HG02870 (cell line): ENCODE measurements around the gene DCXR.
"Not testable (repeated sequence)": the region's sequence is repeated elsewhere in the genome, so short reads cannot be mapped to it uniquely, and the experiment has no call there.

Experiments
- ATAC-seq: cut with Tn5 transposase; IDR thresholded peaks from one replicate; pipeline ENCODE4 v1.9.1; 2021; ENCODE audit warnings: mild to moderate bottlenecking, moderate library complexity; ENCODE audit not compliant: unreplicated experiment

Gene DCXR

DNA sequence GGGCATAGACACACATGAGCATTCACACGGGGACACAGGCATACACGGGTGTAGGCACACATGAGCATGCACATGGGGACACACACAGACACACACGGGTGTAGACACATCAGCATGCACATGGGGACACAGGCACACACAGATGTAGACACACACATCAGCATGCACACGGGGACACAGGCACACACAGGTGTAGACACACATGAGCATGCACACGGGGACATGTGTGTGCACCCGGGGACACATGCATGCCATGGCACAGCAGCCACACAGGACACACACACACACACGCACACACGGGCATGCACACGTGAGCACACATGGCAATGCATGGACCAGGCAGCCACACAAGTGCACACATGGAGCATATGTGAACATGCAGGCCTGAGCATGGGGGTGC lies 5.2 kb upstream of the DCXR start:
- ATAC-seq: no peak

DNA sequence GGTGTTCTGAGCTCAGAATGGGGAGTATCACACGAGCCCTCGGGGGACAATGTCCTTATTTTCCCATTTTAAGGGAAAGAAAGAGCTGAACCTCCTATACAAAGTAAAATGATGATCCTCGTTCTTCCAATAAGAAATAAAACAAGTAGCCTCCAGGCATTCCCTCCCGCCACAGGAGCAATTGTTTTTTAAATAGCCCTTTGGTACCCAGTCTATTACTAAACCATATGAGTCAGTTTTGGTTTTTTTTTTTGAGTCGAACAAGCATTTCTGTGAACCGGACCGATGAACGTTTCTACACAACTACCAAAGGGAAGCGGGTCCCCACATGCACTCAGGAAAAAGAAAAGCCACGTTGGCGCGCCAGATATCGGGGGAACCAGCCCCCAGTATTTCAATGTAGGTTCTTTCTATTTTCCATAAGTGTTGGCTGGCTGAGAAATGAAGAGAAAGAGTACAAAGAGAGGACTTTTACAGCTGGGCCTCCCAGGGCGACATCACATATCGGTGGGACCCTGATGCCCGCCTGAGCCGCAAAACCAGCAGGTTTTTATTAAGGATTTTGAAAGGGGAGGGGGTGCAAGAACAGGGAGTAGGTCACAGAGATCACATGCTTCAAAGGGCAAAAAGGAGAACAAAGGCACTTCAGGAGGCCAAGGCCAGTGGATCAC lies 3.8 kb upstream of the DCXR start:
- ATAC-seq: no peak

DNA sequence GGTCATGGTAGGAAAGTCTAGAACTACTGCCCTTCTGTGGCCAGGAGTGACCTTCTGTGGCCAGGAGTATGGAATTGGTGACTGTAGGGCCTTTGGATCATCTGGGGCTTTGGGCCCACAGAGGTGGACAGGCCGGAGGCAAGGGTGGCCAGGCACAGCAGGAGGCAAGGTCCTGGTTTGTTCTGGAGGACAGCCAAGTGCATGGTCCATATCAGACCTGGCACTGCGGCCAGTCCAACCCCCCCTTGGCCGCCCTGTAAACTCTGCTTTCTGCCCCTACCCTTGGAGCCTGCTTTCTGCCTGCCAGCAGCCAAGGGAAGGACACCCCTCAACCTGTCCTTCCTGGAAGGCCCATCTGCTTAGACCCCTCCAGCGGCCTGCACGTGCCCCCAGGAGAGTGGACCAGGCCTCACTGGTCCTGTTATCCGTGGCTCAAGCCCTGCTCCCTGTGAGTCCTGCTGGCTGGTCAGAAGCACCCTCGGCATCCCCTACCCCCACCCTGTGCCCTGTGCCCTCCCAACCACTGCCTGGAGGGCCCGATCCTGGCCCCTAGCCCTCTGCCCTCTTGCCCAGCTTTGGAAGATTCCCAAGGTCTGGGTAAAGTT lies 2.3 kb upstream of the DCXR start:
- ATAC-seq: no peak

DNA sequence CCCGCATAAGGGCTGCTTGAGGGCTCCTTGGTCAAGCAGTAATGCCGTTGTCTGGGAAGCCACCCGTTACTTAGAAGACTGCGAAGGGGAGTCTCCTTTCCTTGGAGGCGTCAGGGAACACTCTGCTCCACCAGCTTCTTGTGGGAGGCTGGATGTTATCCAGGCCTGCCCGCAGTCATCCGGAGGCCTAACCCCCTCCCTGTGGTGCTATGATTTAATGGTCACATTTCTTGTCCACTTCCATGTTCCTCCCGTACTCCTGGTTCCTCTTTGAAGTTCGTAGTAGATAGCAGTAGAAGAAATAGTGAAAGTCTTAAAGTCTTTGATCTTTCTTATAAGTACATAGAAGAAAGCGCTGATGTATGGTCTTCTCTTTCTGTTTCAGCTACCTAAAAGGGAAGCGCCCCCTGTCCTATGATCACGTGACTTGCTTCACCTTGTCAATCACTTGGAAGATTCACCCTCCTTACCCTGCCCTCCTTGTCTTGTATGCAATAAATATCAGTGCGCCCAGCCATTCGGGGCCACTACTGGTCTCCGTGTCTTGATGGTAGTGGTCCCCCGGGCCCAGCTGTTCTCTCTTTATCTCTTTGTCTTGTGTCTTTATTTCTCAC lies 1.4 kb upstream of the DCXR start:
- not testable (repeated sequence) for ATAC-seq

DNA sequence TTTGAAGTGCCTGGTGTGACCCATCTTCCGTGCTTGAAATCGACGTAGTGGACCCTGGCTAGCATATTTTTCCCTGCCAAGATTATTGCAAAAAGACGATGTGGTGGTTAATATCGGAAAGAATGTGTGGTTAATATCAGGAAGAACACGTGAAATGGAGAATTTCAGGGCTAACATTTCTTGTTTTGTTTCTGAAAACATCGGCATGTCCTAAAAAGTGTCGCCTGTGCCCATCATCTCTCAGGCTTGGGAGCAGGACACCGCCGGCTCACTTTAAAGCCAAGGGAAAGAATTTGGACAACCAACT lies 345 bp upstream of the DCXR start:
- ATAC-seq: no peak

DNA sequence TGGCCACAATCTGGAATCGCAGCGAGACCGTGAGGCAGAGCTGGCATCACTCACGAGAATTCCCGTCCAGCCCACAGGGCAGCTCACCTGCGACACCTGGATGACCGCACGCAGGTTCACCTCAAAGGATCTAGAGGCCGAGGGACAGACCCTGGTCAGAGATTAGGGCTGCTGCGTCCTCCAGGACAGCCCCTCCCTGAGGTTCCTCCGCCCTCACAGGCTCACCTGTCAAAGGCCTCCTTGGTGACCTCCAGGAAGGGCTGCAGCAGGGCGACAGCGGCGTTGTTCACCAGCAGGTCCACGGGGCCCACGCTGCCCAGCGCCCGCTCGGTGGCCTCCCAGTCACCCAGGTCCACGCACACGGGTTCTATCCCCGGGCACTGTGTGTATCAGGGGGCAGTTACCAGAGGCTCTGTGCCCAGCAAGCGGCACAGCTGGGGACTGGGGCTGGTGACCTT lies 834 bp downstream of the DCXR start:
- no peak for ATAC-seq

DNA sequence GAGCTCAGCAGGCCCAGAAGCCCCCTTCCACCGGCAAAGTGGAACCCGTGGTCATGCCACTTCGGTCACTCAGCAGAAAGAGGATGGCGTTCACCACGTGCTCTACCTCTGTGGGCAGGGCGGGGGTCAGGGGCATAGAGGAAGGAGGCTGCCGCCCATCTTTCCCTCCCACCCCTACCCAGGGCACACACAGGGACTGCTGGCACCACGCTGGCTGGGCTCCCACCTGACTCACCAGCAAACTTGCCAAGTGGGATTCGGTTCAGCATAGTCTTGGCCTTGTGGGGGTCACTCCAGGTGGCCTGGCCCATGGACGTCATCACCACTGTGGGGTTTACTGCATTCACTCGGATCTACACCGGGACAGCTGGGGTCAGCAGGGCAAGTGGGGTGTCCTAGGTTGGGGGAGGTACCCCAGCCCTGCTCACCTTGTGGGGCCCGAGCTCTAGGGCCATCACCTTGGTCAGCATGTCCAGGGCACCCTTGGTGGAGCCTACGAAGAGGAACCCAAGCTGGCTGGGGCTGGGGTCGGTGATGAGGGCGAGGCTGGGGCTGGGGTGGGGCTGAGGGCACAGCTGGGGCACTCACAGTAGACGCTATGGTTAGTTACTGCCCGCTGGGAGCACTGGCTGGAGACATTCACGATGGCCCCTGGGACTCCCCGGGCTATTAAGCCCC lies 1.4 kb downstream of the DCXR start:
- no peak for ATAC-seq

DNA sequence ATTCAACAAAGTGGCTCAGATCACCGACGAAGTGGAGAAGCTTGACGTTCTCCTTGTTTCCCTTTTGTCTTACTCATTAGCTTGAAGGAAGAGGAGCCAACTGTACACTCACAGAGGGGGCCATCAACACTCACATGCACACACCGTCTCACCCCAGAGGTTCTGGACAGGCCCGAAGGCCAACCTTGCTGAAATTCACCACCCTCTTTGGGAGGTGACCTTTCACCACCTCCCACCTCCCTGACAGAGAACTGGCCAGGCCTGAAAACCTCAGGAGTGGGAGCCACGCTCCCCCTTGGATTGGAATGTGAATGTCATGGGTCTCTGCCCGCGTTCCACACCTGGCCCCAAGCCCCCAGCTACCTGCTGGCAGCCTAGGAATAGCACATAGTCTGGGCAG lies 2.0 kb downstream of the DCXR start:
- no peak for ATAC-seq

DNA sequence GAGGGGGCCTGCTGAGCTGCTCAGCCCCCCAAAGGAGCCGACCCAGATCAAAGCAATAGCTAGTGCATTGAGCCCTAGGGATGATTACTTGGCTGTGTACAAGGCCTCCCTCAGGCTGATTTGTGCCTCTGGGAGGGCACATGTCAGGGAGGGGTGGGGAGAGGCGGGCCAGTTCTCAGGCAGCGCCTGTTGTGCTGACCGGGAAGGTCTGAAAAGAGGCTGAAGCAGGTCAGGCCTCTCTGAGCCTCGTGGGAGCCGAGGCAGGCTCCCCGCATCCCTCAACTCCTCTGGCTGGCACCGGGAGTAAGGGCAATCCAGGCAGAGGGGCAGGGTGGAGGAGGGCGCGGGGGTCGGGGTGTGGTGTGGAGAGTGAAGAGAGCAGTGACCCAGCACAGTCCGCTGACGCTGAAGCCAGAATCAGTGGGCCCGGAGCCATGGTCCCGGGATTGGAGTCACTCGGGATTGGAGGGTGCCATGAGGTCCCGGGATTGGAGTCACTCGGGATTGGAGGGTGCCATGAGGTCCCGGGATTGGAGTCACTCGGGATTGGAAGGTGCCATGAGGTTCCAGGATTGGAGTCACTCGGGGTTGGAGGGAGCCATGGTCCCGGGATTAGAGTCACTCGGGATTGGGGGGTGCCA lies 3.0 kb downstream of the DCXR start:
- ATAC-seq: no peak

DNA sequence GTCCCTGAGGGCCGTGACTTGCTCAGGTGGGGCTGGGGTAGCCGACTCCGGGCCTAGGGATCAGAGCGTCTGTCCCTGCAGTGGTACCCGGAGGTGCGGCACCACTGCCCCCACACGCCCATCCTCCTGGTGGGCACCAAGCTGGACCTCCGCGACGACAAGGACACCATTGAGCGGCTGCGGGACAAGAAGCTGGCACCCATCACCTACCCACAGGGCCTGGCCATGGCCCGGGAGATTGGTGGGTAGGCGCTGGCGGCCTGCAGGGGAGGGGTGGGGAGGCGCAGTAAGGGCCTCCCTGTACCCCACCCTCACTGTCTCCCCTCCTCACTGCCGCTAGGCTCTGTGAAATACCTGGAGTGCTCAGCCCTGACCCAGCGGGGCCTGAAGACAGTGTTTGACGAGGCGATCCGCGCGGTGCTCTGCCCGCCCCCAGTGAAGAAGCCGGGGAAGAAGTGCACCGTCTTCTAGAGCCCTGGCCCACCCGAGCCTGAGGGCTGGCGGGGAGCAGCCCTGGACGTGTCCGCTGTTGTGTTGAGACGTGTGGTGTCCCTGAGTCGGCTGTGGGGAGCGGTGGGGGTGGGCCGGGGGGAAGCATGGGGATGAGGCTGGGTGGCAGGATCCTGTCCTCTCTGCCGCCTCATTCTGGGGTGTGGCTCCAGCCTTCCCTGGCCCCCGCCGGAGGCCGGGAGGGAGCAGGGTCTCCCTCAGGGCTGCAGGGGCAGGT lies 4.0 kb downstream of the DCXR start:
- ATAC-seq: no peak

DNA sequence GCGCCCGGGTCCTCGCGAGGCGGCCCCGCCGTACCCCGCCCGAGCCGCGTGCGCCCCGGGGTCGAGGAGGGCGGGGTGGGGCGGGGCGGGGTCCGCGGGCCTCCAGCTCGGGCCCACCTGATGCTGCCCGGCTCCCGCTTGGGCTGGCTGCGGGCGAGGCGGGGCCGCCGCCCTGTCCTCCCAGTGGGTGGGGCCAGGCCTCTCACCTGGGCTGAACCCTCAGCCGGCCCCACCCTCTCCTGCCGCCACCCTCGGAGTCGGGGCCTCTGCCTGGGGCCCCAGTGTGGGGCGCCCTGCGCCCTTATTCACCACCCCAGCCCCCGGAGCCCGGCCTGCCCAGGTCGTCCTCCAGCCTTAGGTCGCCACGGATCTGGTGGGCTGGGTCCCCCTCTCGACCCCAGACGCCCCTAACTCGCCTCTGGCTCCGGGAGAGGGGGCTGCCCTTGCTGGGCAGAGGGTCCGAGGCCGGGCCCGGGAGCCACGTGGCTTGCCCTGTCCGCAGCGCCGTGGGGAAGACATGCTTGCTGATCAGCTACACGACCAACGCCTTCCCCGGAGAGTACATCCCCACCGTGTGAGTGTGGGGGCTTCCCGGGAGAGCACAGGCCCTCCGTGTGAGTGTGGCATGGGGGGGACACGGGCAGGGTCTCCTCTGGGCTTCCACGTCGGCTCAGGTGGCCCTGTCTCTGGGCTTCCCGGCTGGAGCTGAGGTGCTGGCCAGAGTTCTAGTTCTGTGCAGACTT lies 5.4 kb downstream of the DCXR start:
- ATAC-seq: no peak

DNA sequence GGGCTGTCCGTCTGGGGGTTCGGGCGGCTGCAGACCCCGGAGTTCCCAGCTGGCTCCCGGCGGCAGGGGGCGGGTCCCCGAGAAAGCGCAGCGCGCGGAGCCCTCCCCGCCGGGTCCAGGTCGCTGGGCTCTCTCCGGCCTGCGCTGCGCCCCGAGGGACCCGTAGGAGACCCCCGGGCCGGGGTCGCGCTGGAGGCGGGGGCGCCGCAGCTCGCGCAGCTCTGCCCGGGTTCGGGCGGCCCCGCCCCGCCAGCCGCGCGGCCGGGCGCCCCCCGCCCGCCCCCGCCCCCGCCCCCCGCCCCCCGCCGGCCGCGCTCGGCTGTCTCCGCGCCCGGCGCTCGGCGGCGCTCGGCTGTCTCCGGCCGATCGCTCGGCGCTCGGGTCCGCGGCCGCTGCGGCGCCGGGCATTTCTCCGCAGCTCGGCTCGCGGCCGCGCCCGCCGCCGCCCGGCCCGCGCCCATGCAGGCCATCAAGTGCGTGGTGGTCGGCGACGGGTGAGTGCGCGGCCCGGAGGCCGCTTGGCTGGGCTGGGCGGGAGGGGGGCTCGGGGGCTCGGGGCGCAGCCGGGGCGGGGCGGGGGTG lies 6.1 kb downstream of the DCXR start, which contains the start of gene RAC3:
Gene RAC3, plus strand, starts transcription at position 376 of the 582 bp plus-strand sequence. Its CDS starts 84 bp downstream, at position 460.
- no peak for ATAC-seq

DNA sequence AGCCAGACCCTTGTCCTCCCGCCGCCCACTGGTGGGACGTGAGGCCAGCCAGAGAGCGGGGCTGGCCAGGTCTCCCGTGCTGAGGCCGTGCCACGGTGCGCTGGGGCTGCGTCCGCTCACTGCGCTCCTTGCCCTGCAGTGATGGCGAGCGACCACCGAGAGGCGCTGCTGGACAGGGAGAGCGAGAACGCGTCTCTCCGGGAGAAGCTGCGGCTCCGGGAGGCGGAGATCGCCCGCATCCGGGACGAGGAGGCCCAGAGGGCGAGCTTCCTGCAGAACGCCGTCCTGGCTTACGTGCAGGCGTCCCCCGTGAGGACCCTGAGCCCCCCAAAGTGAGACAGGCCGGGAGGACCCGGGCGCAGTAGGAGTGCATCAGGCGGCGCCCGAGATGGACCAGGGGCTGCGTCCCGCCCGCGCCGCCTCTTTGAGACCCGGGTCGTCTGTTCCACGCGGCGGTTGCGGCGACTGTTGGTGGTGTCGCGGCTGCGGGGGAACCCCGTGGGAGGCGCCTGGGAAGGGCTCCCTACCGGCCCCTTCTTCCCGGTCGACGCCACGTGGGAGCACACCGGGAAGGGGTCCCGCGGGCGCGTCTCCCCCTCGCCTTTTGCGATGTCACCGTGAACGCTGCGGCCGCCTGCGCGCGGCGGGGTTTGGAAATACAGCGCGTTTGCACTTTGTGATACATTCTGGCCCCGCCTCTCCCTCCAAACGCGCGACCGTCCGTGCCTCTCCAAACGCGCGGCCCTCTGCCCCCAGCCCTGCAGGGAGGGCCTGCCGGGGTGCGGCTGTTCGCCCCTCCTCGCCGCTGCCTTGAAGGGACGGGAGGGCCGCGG lies 6.8 kb downstream of the DCXR start:
- no peak for ATAC-seq

DNA sequence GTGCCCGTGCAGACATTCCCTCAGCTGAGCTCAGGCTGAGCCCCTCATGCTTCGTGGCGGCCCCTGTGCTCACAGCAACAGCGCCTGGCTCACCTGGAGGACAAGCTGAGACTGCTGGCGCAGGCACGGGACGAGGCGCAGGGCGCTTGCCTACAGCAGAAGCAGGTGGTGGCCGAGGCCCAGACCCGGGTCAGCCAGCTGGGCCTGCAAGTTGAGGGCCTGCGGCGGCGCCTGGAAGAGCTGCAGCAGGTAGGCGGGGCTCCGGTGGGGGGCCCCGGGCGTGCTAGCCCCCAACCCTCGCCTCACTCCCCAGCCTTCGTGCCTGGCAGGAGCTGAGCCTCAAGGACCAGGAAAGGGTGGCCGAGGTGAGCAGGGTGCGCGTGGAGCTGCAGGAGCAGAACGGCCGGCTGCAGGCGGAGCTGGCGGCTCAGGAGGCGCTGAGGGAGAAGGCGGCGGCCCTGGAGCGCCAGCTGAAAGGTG lies 7.5 kb downstream of the DCXR start:
- no peak for ATAC-seq

DNA sequence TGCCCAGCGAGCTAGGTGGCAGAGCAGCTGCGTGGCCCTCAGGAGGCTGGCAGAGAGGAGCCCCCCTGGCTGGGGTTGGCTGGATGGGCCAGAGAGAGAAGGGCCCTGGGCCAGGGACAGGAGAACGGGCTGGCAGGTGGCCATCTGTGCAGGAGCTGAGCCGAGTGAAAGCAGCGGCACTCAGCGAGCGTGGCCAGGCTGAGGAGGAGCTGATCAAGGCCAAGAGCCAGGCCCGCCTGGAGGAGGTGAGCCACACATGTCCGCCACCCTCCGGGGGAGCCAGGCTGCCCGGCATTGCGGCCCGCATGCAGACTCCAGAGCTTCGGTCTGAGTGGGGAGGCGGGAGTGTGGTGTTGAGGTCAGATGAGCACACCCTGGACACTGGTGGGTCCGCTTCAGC lies 8.1 kb downstream of the DCXR start:
- ATAC-seq: no peak

DNA sequence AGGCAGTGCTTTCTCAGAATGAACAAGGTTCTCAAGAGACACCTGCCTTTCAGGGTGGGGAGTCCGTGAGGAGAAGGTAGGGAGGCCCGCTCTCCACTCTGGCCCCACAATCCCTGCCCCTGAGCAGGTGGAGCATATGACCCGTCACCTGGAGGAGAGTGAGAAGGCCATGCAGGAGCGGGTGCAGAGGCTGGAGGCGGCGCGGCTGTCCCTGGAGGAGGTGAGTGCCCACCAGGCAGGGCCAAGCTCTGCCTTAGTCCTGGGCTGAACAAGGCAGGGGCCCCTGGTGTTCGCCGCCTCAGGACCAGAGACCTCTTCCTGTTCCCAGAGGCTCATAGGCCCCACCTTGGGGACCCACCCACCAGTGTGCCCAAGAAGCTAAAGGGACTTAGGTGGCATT lies 8.5 kb downstream of the DCXR start:
- ATAC-seq: no peak

DNA sequence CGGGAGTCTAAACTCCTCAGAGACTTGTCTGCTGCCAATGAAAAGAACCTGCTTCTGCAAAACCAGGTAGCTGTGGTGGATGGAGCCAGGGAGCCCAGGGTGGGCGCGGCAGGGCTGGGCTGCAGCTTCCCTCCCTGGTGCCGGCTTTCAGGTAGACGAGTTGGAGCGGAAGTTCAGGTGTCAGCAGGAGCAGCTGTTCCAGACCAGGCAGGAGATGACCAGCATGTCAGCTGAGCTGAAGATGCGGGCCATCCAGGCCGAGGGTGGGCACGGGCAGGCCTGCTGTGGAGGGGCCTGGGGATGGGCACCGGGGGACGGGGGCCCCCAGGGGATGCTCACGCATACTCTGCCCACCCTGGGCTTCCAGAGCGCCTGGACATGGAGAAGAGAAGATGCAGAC lies 9.3 kb downstream of the DCXR start:
- ATAC-seq: no peak

DNA sequence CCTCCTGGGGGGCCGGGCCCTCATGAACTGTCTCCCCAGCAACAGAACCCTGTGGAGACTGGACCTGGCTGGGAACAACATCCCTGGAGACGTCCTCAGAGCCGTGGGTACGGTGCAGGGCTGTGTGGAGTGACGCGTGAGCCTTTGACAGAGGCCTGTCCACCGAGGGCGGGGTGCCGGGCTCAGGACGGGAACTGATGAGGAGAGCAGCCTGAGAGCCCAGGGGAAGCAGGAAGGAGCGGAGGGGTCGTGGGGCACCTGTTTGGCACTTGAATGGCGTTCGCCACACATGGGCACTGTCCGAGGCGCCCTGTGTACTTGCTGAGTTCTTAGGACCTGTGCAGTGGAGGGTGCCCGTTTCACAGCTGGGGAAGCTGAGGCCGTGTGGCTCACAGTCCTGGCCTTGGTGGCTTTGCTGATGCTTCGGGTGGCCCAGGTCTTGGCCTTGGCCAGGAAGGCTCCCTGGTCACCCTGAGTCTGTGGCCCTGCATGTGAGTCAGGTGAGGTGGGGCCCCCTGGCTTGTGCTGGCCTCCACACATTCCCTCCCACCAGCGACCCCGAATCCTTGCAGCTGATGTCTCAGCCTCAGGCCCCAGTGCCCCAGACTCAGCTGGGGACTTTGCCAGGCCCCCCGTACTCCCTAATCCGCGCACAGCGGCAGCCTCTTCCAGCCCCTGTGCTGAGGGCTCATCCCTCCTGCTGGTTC lies 11.9 kb downstream of the DCXR start:
- no peak for ATAC-seq
